Measurements from ENCODE around the gene PPP1R17.

- TF ChIP-seq FOXJ3 (CRISPR knock-in tag; IDR thresholded peaks at IDR 0.05; ENCODE audit: borderline replicate concordance) = no peak
- no peak for TF ChIP-seq CTCF (IDR thresholded peaks at IDR 0.05)
- TF ChIP-seq PREB (CRISPR knock-in tag; IDR thresholded peaks at IDR 0.05; ENCODE audit: borderline replicate concordance) = no peak
- no peak for TF ChIP-seq NFYB (CRISPR knock-in tag; conservative IDR thresholded peaks at IDR 0.05; ENCODE audit: low read depth)
- no peak for TF ChIP-seq RORB (CRISPR knock-in tag; IDR thresholded peaks at IDR 0.05)
- no peak for TF ChIP-seq ZNF138 (CRISPR knock-in tag; conservative IDR thresholded peaks at IDR 0.05)
- TF ChIP-seq ZNF512 (CRISPR knock-in tag; IDR thresholded peaks at IDR 0.05; ENCODE audit: borderline replicate concordance) = no peak
- TF ChIP-seq CREM (CRISPR knock-in tag; IDR thresholded peaks at IDR 0.05) = no peak
- no peak for TF ChIP-seq NR2C2 (CRISPR knock-in tag; IDR thresholded peaks at IDR 0.05)
- TF ChIP-seq AFF4 (CRISPR knock-in tag; IDR thresholded peaks at IDR 0.05; ENCODE audit: borderline replicate concordance) = no peak
These were observed 15.3 kb downstream of the PPP1R17 start for GRCh38 chr7:31702354-31702753.

Data from WTC11 (cell line).